Activated CD4-positive, alpha-beta T cell treated with anti-CD3 and anti-CD28 coated beads, Interleukin-2, amount 10 ng/mL, durations not matched to agents 24 days and 14 days (primary cell): ENCODE data around the gene PSMD3. TPM values are rescaled to one million over a fixed set of nuclear protein-coding genes. Genes with fewer than 3 reads are reported as not detected.
"Not testable (repeated sequence)": the region's sequence is repeated elsewhere in the genome, so short reads cannot be mapped to it uniquely, and the experiment has no call there.

ENCODE experiments used
- DNase-seq: peaks from one replicate; pipeline ENCODE4 v3.0.0; 2022
- H3K27ac Mint-ChIP-seq: one replicate; pipeline ENCODE4 v1.8.0; 2022; ENCODE audit warnings: mild to moderate bottlenecking, mixed read lengths
- H3K27me3 Mint-ChIP-seq: one replicate; pipeline ENCODE4 v1.8.0; 2022; ENCODE audit warnings: mixed read lengths
- H3K36me3 Mint-ChIP-seq: one replicate; pipeline ENCODE4 v1.8.0; 2022; ENCODE audit warnings: low read depth, mild to moderate bottlenecking, mixed read lengths
- H3K4me1 Mint-ChIP-seq: one replicate; pipeline ENCODE4 v1.8.0; 2021; ENCODE audit warnings: mixed read lengths
- H3K4me3 Mint-ChIP-seq: one replicate; pipeline ENCODE4 v1.8.0; 2022; ENCODE audit warnings: mild to moderate bottlenecking, moderate library complexity, mixed read lengths
- H3K9me3 Mint-ChIP-seq: one replicate; pipeline ENCODE4 v1.8.0; 2021; ENCODE audit warnings: mixed read lengths
- intact Hi-C: fragments of 100-400 bp; cut with micrococcal nuclease; formaldehyde crosslinking; loops from one replicate; pipeline ENCODE4 v1.15.1; 2023
- total RNA-seq: library from RNA; stranded (reverse); gene quantifications from 2 replicates; pipeline ENCODE4 v1.2.3, GENCODE V29; 2022

The PSMD3 gene
- 199 and 204 TPM in 2 replicates for total RNA-seq

- peak; percentile 99 for DNase-seq
- intact Hi-C loops, result loop anchor here (1.0 kb wide), 8 partner anchors 21 to 358 kb away; partner anchors contain the start of genes LRRC3C, MED24, MIEN1 and ORMDL3
- Mint-ChIP-seq H3K9me3 (no peaks in the 10 kb centered on the region), H3K4me1 (peaks cover 28% of the 10 kb centered on the region), H3K27ac (peak within 1 kb of the TSS; percentile 92), H3K36me3 (peaks cover 24% of the 10 kb centered on the region), H3K27me3 (peaks cover 8% of the 10 kb centered on the region), H3K4me3 (peak within 1 kb of the TSS; percentile 91)
Observed at GRCh38 chr17:39980351-39981206, at the start of gene PSMD3. Gene PSMD3 (plus strand): TSS chr17:39980807. CDS start chr17:39980971, 164 bp downstream.

GRCh38 chr17:39933912-39934311 is 46.7 kb upstream of the PSMD3 start:
- Mint-ChIP-seq H3K4me1 (peaks cover 8% of the 10 kb centered on the region), H3K36me3 (no peaks in the 10 kb centered on the region), H3K27ac (no peak overlapping the region), H3K27me3 (peaks cover 3% of the 10 kb centered on the region), H3K4me3 (no peak overlapping the region), H3K9me3 (no peaks in the 10 kb centered on the region)
- DNase-seq, result no peak
- intact Hi-C loops, result no loop called here

- intact Hi-C loops, result no loop called here
- Mint-ChIP-seq H3K27ac (no peak overlapping the region), H3K4me1 (peaks cover 12% of the 10 kb centered on the region), H3K27me3 (peaks cover 3% of the 10 kb centered on the region), H3K4me3 (no peak overlapping the region), H3K9me3 (no peaks in the 10 kb centered on the region), H3K36me3 (no peaks in the 10 kb centered on the region)
- DNase-seq, result no peak
Observed at GRCh38 chr17:39934324-39934723, 46.3 kb upstream of the PSMD3 start.

- Mint-ChIP-seq H3K4me3 (no peak overlapping the region), H3K9me3 (no peaks in the 10 kb centered on the region), H3K4me1 (peaks cover 19% of the 10 kb centered on the region), H3K36me3 (no peaks in the 10 kb centered on the region), H3K27ac (no peak overlapping the region), H3K27me3 (peaks cover 3% of the 10 kb centered on the region)
- DNase-seq, result no peak
- intact Hi-C loops, result no loop called here
Observed at GRCh38 chr17:39935909-39936308, 44.7 kb upstream of the PSMD3 start.

GRCh38 chr17:39937447-39937846 is 43.2 kb upstream of the PSMD3 start:
- DNase-seq, result no peak
- H3K4me3 Mint-ChIP-seq, result no peak overlapping the region
- H3K4me1 Mint-ChIP-seq, result peaks cover 22% of the 10 kb centered on the region
- peaks cover 3% of the 10 kb centered on the region for H3K27me3 Mint-ChIP-seq
- no peaks in the 10 kb centered on the region for H3K36me3 Mint-ChIP-seq
- intact Hi-C loops, result no loop called here
- H3K27ac Mint-ChIP-seq, result no peak overlapping the region
- H3K9me3 Mint-ChIP-seq, result no peaks in the 10 kb centered on the region

GRCh38 chr17:39938140-39938869 is 42.3 kb upstream of the PSMD3 start:
- H3K4me3 Mint-ChIP-seq, result no peak overlapping the region
- no peak overlapping the region for H3K27ac Mint-ChIP-seq
- H3K27me3 Mint-ChIP-seq, result no peaks in the 10 kb centered on the region
- peaks cover 20% of the 10 kb centered on the region for H3K4me1 Mint-ChIP-seq
- no peak for DNase-seq
- intact Hi-C loops, result no loop called here
- H3K9me3 Mint-ChIP-seq, result no peaks in the 10 kb centered on the region
- no peaks in the 10 kb centered on the region for H3K36me3 Mint-ChIP-seq

- H3K27ac Mint-ChIP-seq, result peak overlapping the region; percentile 85
- DNase-seq, result no peak
- intact Hi-C loops, result no loop called here
- H3K4me3 Mint-ChIP-seq, result no peak overlapping the region
- H3K9me3 Mint-ChIP-seq, result no peaks in the 10 kb centered on the region
- peaks cover 20% of the 10 kb centered on the region for H3K4me1 Mint-ChIP-seq
- no peaks in the 10 kb centered on the region for H3K27me3 Mint-ChIP-seq
- H3K36me3 Mint-ChIP-seq, result no peaks in the 10 kb centered on the region
Observed at GRCh38 chr17:39939106-39939505, 41.5 kb upstream of the PSMD3 start.

- peak overlapping the region; percentile 85 for H3K27ac Mint-ChIP-seq
- H3K4me1 Mint-ChIP-seq, result peaks cover 20% of the 10 kb centered on the region
- H3K9me3 Mint-ChIP-seq, result no peaks in the 10 kb centered on the region
- peak; percentile 89 for DNase-seq
- H3K4me3 Mint-ChIP-seq, result peak overlapping the region; percentile 61
- intact Hi-C loops, result loop anchor here (1.0 kb wide), 1 partner anchor 13 kb away; the partner anchor contains the start of genes LRRC3C and ORMDL3
- H3K36me3 Mint-ChIP-seq, result no peaks in the 10 kb centered on the region
- no peaks in the 10 kb centered on the region for H3K27me3 Mint-ChIP-seq
Observed at GRCh38 chr17:39939588-39940419, 40.8 kb upstream of the PSMD3 start.

GRCh38 chr17:39943702-39944392 is 36.8 kb upstream of the PSMD3 start:
- no peak for DNase-seq
- intact Hi-C loops, result no loop called here
- Mint-ChIP-seq H3K27me3 (no peaks in the 10 kb centered on the region), H3K9me3 (no peaks in the 10 kb centered on the region), H3K36me3 (no peaks in the 10 kb centered on the region), H3K4me1 (peaks cover 28% of the 10 kb centered on the region), H3K4me3 (no peak overlapping the region), H3K27ac (no peak overlapping the region)

- H3K27me3 Mint-ChIP-seq, result no peaks in the 10 kb centered on the region
- peaks cover 26% of the 10 kb centered on the region for H3K4me1 Mint-ChIP-seq
- H3K27ac Mint-ChIP-seq, result no peak overlapping the region
- intact Hi-C loops, result no loop called here
- H3K36me3 Mint-ChIP-seq, result no peaks in the 10 kb centered on the region
- no peaks in the 10 kb centered on the region for H3K9me3 Mint-ChIP-seq
- no peak for DNase-seq
- no peak overlapping the region for H3K4me3 Mint-ChIP-seq
Observed at GRCh38 chr17:39944393-39944711, 36.3 kb upstream of the PSMD3 start.

GRCh38 chr17:39946551-39947330 is 33.9 kb upstream of the PSMD3 start:
- Mint-ChIP-seq H3K27ac (no peak overlapping the region), H3K27me3 (no peaks in the 10 kb centered on the region), H3K9me3 (no peaks in the 10 kb centered on the region), H3K36me3 (no peaks in the 10 kb centered on the region), H3K4me3 (no peak overlapping the region), H3K4me1 (peaks cover 23% of the 10 kb centered on the region)
- intact Hi-C loops, result no loop called here
- no peak for DNase-seq

- H3K4me3 Mint-ChIP-seq, intact Hi-C loops, H3K36me3 Mint-ChIP-seq, H3K27ac Mint-ChIP-seq, H3K27me3 Mint-ChIP-seq, H3K9me3 Mint-ChIP-seq: not testable (repeated sequence)
- peak; percentile 74 for DNase-seq
- peaks cover 33% of the 10 kb centered on the region for H3K4me1 Mint-ChIP-seq
Observed at GRCh38 chr17:39948489-39948828, 32.1 kb upstream of the PSMD3 start.

- Mint-ChIP-seq H3K27ac (no peak overlapping the region), H3K9me3 (no peaks in the 10 kb centered on the region), H3K36me3 (no peaks in the 10 kb centered on the region), H3K4me1 (peaks cover 36% of the 10 kb centered on the region), H3K27me3 (peaks cover 2% of the 10 kb centered on the region), H3K4me3 (no peak overlapping the region)
- DNase-seq, result no peak
- intact Hi-C loops, result no loop called here
Observed at GRCh38 chr17:39949028-39949427, 31.6 kb upstream of the PSMD3 start.
